Right lobe of liver (tissue), 6 donors: ENCODE data around the gene B4GALT5. TPM values are rescaled to one million over a fixed set of nuclear protein-coding genes. Genes with fewer than 3 reads are reported as not detected.
"Not testable (repeated sequence)": the region's sequence is repeated elsewhere in the genome, so short reads cannot be mapped to it uniquely, and the experiment has no call there.

Source experiments
- ATAC-seq, 4 donors: fragments of 200-7000 bp; cut with Tn5 transposase; one replicate each; pipeline ENCODE4 v1.9.1; 2020; ENCODE audit warnings: mild to moderate bottlenecking in 4 of 4, moderate library complexity in 4 of 4
- DNase-seq, 3 donors: peaks; one replicate each; pipeline ENCODE4 v3.0.0-alpha.2; 2020
- H3K27ac ChIP-seq, 3 donors: fragments of 200-600 bp; one replicate each; pipeline ENCODE4 v1.8.0; 2022
- H3K27me3 ChIP-seq, 2 donors: fragments of 200-600 bp; one replicate each; pipeline ENCODE4 v1.8.0; 2022
- H3K36me3 ChIP-seq, 4 donors: fragments of 200-600 bp; sonication (generic) in 1 of 4; one replicate each; pipeline versions ENCODE4 v1.5.1 to v1.8.0; 2017 to 2022; ENCODE audit warnings: control low read depth in 1 of 4
- H3K4me1 ChIP-seq, 4 donors: fragments of 200-600 bp; sonication (generic) in 1 of 4; one replicate each; pipeline versions ENCODE4 v1.5.1 to v1.8.0; 2017 to 2022; ENCODE audit warnings: control low read depth in 1 of 4
- H3K4me3 ChIP-seq, 3 donors: fragments of 200-600 bp; one replicate each; pipeline ENCODE4 v1.8.0; 2022
- H3K9me3 ChIP-seq, 4 donors: fragments of 200-600 bp; sonication (generic) in 1 of 4; one replicate each; pipeline versions ENCODE4 v1.5.1 to v1.8.0; 2017 to 2022; ENCODE audit warnings: control low read depth in 1 of 4
- CTCF ChIP-seq, 4 donors: fragments of 200-600 bp in 3 of 4; fragments of 450-650 bp in 1 of 4; IDR thresholded peaks; one replicate each; pipeline versions ENCODE4 v1.5.1 to v1.8.0; 2016 to 2022; ENCODE audit warnings: antibody characterized with exemption in 4 of 4, mild to moderate bottlenecking in 2 of 4
- POLR2A ChIP-seq: fragments of 450-650 bp; IDR thresholded peaks from one replicate; pipeline ENCODE4 v1.6.1; 2017; ENCODE audit warnings: antibody characterized with exemption, mild to moderate bottlenecking
- WGBS: methylation state at CpG from one replicate; pipeline ENCODE4 v1.1.6; 2018; ENCODE audit warnings: low coverage, low lambda C conversion rate; ENCODE audit not compliant: insufficient coverage; ENCODE audit errors: missing lambda C conversion rate; 5-methylcytosine and 5-hydroxymethylcytosine counted together
- intact Hi-C, 2 donors: fragments of 100-400 bp; cut with DNase I; formaldehyde crosslinking; loops; one replicate each; pipeline versions ENCODE4 v1.11.2 to v1.14.1; 2022
- total RNA-seq, 6 experiments: library from RNA; depleted of rRNA in 2 of 6; stranded (reverse); fragments of >200 nt in 2 of 6; fragmentation: NEBNext Ultra II Directional in 3 of 6; extraction: Animal tissue kit (Norgen Biotek cat#: 25700) in 3 of 6; gene quantifications; one replicate each; pipeline versions ENCODE4 v1.1.0 to v1.2.4, GENCODE V29; 2016 to 2023
- donor health status: DM: no; HTN: yes; CAD: no.
- donor health status: DM: no; HTN: no; CAD: no.
- donor health status: DM: no; HTN: no; CAD: no.
- donor health status: DM: no; HTN: yes; CAD: no.
- donor health status: DM: no; HTN: yes; CAD: no.

B4GALT5 gene
- total RNA-seq, 6 experiments from 2014 or later, result 9.5 to 32.6 (median 15.5) TPM

GRCh38 chr20:49612127-49612738 lies 101.4 kb downstream of the B4GALT5 start:
- Histone ChIP-seq H3K36me3 (no peaks in the 10 kb centered on the region), H3K4me3 (no peak overlapping the region), H3K9me3 (no peaks in the 10 kb centered on the region), H3K27me3 (no peaks in the 10 kb centered on the region), H3K4me1 (peaks cover 0 to 32% (median 7%) of the 10 kb centered on the region in 4 donors), H3K27ac (no peak overlapping the region)
- WGBS, result 73% methylated on average over 4 of the region's 6 CpGs
- TF ChIP-seq CTCF (IDR thresholded peaks at IDR 0.05), result no peak
- no peak for TF ChIP-seq POLR2A
- DNase-seq (peak; percentile 56 to 65 (median 64)), ATAC-seq (no peak)
- intact Hi-C loops, result loop anchor here (5.0 to 10.0 kb wide), 4 partner anchors 73 to 233 kb away; no protein-coding TSS in a partner anchor

GRCh38 chr20:49611539-49612126 lies 102.0 kb downstream of the B4GALT5 start:
- H3K9me3 ChIP-seq, H3K27me3 ChIP-seq, DNase-seq, H3K27ac ChIP-seq, ATAC-seq, H3K36me3 ChIP-seq: not testable (repeated sequence)
- WGBS, result 58% methylated on average over 5 of the region's 6 CpGs
- intact Hi-C loops, result loop anchor here (2.0 to 10.0 kb wide), 5 partner anchors 69 to 233 kb away; no protein-coding TSS in a partner anchor
- Histone ChIP-seq H3K4me3 (peak overlapping the region in 2 of 3 donors; percentile 26 to 28), H3K4me1 (peaks cover 0 to 32% (median 7%) of the 10 kb centered on the region in 4 donors)

- Histone ChIP-seq H3K27ac (no peak overlapping the region), H3K9me3 (no peaks in the 10 kb centered on the region), H3K4me1 (peaks cover 0 to 26% (median 4%) of the 10 kb centered on the region in 4 donors), H3K4me3 (peak overlapping the region in 2 of 3 donors; percentile 26 to 28), H3K27me3 (no peaks in the 10 kb centered on the region), H3K36me3 (no peaks in the 10 kb centered on the region)
- peak; percentile 84 to 87 (median 85) for DNase-seq
- TF ChIP-seq POLR2A, result no peak
- TF ChIP-seq CTCF (IDR thresholded peaks at IDR 0.05), result peak; percentile 98 to 100 (median 98)
- intact Hi-C loops, result loop anchor here (2.0 to 10.0 kb wide), 5 partner anchors 68 to 234 kb away; no protein-coding TSS in a partner anchor
- 52% methylated on average over 9 of the region's 48 CpGs for WGBS
- ATAC-seq, result peak; percentile 71 to 75 (median 73)
Observed at GRCh38 chr20:49610691-49611538, 102.8 kb downstream of the B4GALT5 start.

GRCh38 chr20:49608752-49609670 lies 104.7 kb downstream of the B4GALT5 start:
- WGBS, result 0% methylated on average over 10 of the region's 17 CpGs
- Histone ChIP-seq H3K36me3 (no peaks in the 10 kb centered on the region), H3K9me3 (no peaks in the 10 kb centered on the region), H3K4me3 (peak overlapping the region in 1 of 3 donors; percentile 19), H3K27ac (no peak overlapping the region), H3K4me1 (peaks cover 0 to 26% (median 7%) of the 10 kb centered on the region in 4 donors), H3K27me3 (no peaks in the 10 kb centered on the region)
- intact Hi-C loops, result loop anchor here (5.0 to 10.0 kb wide), 3 partner anchors 67 to 284 kb away; no protein-coding TSS in a partner anchor
- DNase-seq (peak; percentile 80 to 81 (median 80)), ATAC-seq (peak; percentile 74 to 81 (median 78))
- TF ChIP-seq POLR2A (no peak), CTCF (IDR thresholded peaks at IDR 0.05) (peak; percentile 92 to 99 (median 98))
